Measurements from ENCODE around the gene CDC42BPB. TPM values are rescaled to one million over a fixed set of nuclear protein-coding genes. Genes with fewer than 3 reads are reported as not detected.

CDC42BPB gene
- total RNA-seq, 1 donor from 2014 or later = 48.2 TPM

DNA sequence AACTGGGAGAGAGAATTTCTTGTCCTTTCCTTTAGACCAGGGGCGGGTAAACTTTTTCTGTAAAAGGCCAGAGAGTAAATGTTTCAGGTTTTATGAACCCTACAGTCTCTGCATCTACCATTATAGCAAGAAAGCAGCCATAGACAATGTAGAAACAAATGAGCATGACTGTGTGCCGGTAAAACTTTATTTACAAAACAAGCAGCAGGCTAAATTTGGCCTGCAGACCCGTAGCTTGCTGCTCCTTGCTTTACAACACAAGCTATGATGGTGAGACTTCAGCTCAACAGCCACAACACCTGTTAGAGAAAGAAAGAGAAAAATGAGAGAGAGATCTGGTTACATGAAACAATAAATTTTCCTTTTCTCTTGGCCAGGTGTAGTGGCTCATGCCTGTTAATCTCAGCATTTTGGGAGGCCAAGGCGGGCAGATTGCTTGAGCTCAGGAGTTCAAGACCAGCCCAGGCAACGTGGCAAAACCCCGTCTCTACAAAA is 4.2 kb upstream of the CDC42BPB start:
- Mint-ChIP-seq H3K4me3 (no peak overlapping the region), H3K4me1 (peaks cover 14% of the 10 kb centered on the region), H3K27me3 (ENCODE audit: insufficient read depth, low read depth) (peaks cover 11% of the 10 kb centered on the region), H3K27ac (no peak overlapping the region), H3K9me3 (no peaks in the 10 kb centered on the region), H3K36me3 (no peaks in the 10 kb centered on the region)
- Histone ChIP-seq H3K27me3 (no peaks in the 10 kb centered on the region), H3K4me3 (no peak overlapping the region), H3K79me2 (ENCODE audit: low read depth) (peaks cover 10% of the 10 kb centered on the region), H4K20me1 (ENCODE audit: low read depth) (peaks cover 12% of the 10 kb centered on the region), H2AFZ (replicated peaks) (no peak overlapping the region), H3K4me1 (no peaks in the 10 kb centered on the region), H3K27ac (no peak overlapping the region), H3K9me3 (ENCODE audit: low read depth) (no peaks in the 10 kb centered on the region), H3F3A (ENCODE audit: low read depth) (peaks cover 12% of the 10 kb centered on the region), H3K36me3 (no peaks in the 10 kb centered on the region), H3K9ac (no peak overlapping the region), H3K4me2 (no peak overlapping the region)
- no peak for DNase-seq (ENCODE audit: low spot score)
- TF ChIP-seq, protein P1, sequence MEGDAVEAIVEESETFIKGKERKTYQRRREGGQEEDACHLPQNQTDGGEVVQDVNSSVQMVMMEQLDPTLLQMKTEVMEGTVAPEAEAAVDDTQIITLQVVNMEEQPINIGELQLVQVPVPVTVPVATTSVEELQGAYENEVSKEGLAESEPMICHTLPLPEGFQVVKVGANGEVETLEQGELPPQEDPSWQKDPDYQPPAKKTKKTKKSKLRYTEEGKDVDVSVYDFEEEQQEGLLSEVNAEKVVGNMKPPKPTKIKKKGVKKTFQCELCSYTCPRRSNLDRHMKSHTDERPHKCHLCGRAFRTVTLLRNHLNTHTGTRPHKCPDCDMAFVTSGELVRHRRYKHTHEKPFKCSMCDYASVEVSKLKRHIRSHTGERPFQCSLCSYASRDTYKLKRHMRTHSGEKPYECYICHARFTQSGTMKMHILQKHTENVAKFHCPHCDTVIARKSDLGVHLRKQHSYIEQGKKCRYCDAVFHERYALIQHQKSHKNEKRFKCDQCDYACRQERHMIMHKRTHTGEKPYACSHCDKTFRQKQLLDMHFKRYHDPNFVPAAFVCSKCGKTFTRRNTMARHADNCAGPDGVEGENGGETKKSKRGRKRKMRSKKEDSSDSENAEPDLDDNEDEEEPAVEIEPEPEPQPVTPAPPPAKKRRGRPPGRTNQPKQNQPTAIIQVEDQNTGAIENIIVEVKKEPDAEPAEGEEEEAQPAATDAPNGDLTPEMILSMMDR (IDR thresholded peaks at IDR 0.05) = no peak
- TF ChIP-seq EZH2phosphoT487 (IDR thresholded peaks at IDR 0.05) (no peak), EZH2 (IDR thresholded peaks at IDR 0.05) (no peak)

DNA sequence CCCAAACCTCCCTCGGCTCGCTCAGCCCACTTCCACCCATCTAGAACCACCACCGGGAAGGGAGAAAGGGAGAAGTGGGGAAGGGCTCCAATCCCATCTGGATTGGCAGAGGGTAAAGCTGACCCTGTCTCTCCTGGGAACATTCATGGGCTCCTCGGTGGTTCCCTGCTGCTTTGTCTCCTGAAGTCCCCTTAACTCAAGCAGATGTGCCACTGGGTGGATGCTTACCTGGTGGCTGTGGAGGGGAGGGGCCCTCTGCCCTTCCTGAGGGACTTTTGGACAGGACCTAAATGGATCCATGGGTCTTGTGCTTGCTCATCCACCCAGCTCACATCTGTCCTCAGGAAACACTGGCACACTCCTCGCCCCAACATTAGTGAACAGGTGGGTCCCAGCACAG is 2.2 kb upstream of the CDC42BPB start:
- H3K36me3 Mint-ChIP-seq = peaks cover under 1% of the 10 kb centered on the region
- Histone ChIP-seq H3K4me2 (peak overlapping the region; percentile 93), H3K4me1 (peaks cover 11% of the 10 kb centered on the region), H3K9me3 (ENCODE audit: low read depth) (no peaks in the 10 kb centered on the region), H3K27ac (no peak overlapping the region), H2AFZ (replicated peaks) (no peak overlapping the region), H3K4me3 (no peak overlapping the region), H3K36me3 (no peaks in the 10 kb centered on the region), H3K79me2 (ENCODE audit: low read depth) (peaks cover 30% of the 10 kb centered on the region), H3K27me3 (no peaks in the 10 kb centered on the region), H4K20me1 (ENCODE audit: low read depth) (peaks cover 32% of the 10 kb centered on the region), H3F3A (ENCODE audit: low read depth) (peaks cover 12% of the 10 kb centered on the region), H3K9ac (no peak overlapping the region)
- peaks cover 11% of the 10 kb centered on the region for H3K27me3 Mint-ChIP-seq (ENCODE audit: insufficient read depth, low read depth)
- DNase-seq (ENCODE audit: low spot score) = no peak
- H3K9me3 Mint-ChIP-seq = no peaks in the 10 kb centered on the region
- peak overlapping the region; percentile 91 for H3K4me3 Mint-ChIP-seq
- H3K4me1 Mint-ChIP-seq = peaks cover 29% of the 10 kb centered on the region
- no peak overlapping the region for H3K27ac Mint-ChIP-seq
- TF ChIP-seq, protein P1 (IDR thresholded peaks at IDR 0.05) = no peak
- TF ChIP-seq EZH2phosphoT487 (IDR thresholded peaks at IDR 0.05) (no peak), EZH2 (IDR thresholded peaks at IDR 0.05) (no peak)

DNA sequence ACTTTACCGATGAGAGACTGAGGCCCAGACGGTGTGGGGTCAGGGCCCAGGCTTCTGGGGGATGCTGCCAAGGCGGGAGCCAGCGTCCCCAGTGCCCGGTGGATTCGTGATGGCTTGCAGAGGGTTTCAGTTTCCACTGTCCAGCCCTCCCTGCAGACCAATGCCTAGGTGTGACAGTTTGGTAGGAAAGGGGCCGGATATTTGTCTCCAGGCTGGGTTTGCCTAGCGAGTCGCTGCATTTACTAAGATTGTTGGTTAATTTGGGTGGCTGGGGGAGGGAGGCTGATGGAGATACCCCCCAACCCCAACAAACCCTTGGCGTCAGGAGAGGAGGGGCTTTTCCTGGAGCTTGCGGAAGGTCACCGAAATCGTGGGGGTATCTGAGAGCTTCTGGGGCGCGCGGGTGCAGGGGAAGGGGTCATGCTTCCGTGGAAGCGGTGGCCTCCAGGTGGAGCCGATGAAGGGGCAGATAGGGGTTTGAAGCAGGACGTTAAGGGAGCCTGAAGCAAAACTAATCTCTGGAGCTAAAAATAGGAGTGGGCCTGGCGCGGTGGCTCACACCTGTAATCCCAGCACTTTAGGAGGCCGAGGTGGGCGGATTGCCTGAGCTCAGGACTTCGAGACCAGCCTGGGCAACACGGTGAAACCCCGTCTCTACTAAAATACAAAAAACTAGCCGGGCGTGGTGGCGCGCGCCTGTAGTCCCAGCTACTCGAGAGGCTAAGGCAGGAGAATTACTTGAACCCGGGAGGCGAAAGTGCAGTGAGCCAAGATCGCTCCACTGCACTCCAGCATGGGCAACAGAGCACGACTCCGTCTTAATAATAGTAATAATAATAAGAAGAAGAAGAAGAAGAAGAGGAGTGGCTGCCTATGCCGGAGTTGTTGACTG is 1.1 kb upstream of the CDC42BPB start:
- H3K27me3 ChIP-seq = no peaks in the 10 kb centered on the region
- H2AFZ ChIP-seq (replicated peaks) = peak overlapping the region; percentile 57
- H3K36me3 ChIP-seq = no peaks in the 10 kb centered on the region
- H3K4me3 ChIP-seq = peak overlapping the region; percentile 63
- peaks cover 11% of the 10 kb centered on the region for H3K4me1 ChIP-seq
- Mint-ChIP-seq H3K4me1 (peaks cover 30% of the 10 kb centered on the region), H3K4me3 (peak overlapping the region; percentile 91), H3K27me3 (ENCODE audit: insufficient read depth, low read depth) (peaks cover 9% of the 10 kb centered on the region), H3K9me3 (no peaks in the 10 kb centered on the region), H3K36me3 (peaks cover 1% of the 10 kb centered on the region), H3K27ac (peak overlapping the region; percentile 66)
- H3K4me2 ChIP-seq = peak overlapping the region; percentile 93
- H3F3A ChIP-seq (ENCODE audit: low read depth) = peaks cover 12% of the 10 kb centered on the region
- DNase-seq (ENCODE audit: low spot score) = no peak
- H3K79me2 ChIP-seq (ENCODE audit: low read depth) = peaks cover 41% of the 10 kb centered on the region
- H3K9ac ChIP-seq = peak overlapping the region; percentile 36
- peaks cover 42% of the 10 kb centered on the region for H4K20me1 ChIP-seq (ENCODE audit: low read depth)
- no peaks in the 10 kb centered on the region for H3K9me3 ChIP-seq (ENCODE audit: low read depth)
- H3K27ac ChIP-seq = no peak overlapping the region
- TF ChIP-seq EZH2phosphoT487 (IDR thresholded peaks at IDR 0.05) = no peak
- TF ChIP-seq EZH2 (IDR thresholded peaks at IDR 0.05) = no peak
- TF ChIP-seq, protein P1 (IDR thresholded peaks at IDR 0.05) = no peak

All from neural progenitor cell (in vitro differentiated cells).